B cell (primary cell): ENCODE data around the gene COA7. TPM values are rescaled to one million over a fixed set of nuclear protein-coding genes. Genes with fewer than 3 reads are reported as not detected.

Source experiments
- ATAC-seq: fragments of 200-7000 bp; cut with Tn5 transposase; one replicate; pipeline ENCODE4 v1.10.0; 2021; ENCODE audit warnings: low read depth, mild to moderate bottlenecking, moderate number of reproducible peaks, moderate library complexity
- CTCF ChIA-PET: fragments of 350-600 bp; sonication (Branson Sonifier 250); formaldehyde crosslinking; loops from one replicate; lab custom pipeline; 2021; ENCODE audit warnings: antibody characterized with exemption, inconsistent platforms; lab: Charles Lee
- POLR2A ChIA-PET: fragments of 350-600 bp; sonication (Branson Sonifier 250); formaldehyde crosslinking; loops from one replicate; lab custom pipeline; 2021; ENCODE audit warnings: antibody characterized with exemption; lab: Charles Lee
- DNase-seq: peaks from one replicate; pipeline ENCODE4 v3.0.0; 2013
- H2AFZ ChIP-seq: 2 replicates; pipeline ENCODE4 v1.6.1; 2012; ENCODE audit warnings: mild to moderate bottlenecking, low read depth, low read length; ENCODE audit not compliant: insufficient read depth, poor library complexity, severe bottlenecking
- H3K27ac ChIP-seq, 2 donors: 1 replicate in 1 of 2; 2 replicates in 1 of 2; pipeline ENCODE4 v1.5.1; 2012 to 2013; ENCODE audit warnings: low read length in 2 of 2, mild to moderate bottlenecking in 2 of 2, moderate library complexity in 1 of 2
- H3K27me3 ChIP-seq, 4 experiments: fragments of 200-600 bp in 1 of 4; sonication (generic) in 1 of 4; replicated peaks in 1 of 4; 1 replicate in 2 of 4; 2 replicates in 2 of 4; pipeline versions ENCODE4 v1.6.1 to v1.7.0; 2013 to 2016; ENCODE audit warnings: low read length in 3 of 4, mild to moderate bottlenecking in 2 of 4, mixed read lengths in 1 of 4, moderate library complexity in 1 of 4; ENCODE audit not compliant: insufficient read depth in 4 of 4, control insufficient read depth in 3 of 4; ENCODE audit errors: control extremely low read depth in 1 of 4
- H3K36me3 ChIP-seq, 2 experiments: replicated peaks in 1 of 2; 1 replicate in 1 of 2; 2 replicates in 1 of 2; pipeline versions ENCODE4 v1.6.1 to v1.7.1; 2013; ENCODE audit warnings: low read length in 1 of 2; ENCODE audit not compliant: insufficient read depth in 2 of 2, control insufficient read depth in 1 of 2; ENCODE audit errors: control extremely low read depth in 1 of 2, extremely low read depth in 1 of 2
- H3K4me1 ChIP-seq, 2 donors: fragments of 200-600 bp in 1 of 2; sonication (generic) in 1 of 2; 1 replicate in 1 of 2; 2 replicates in 1 of 2; pipeline versions ENCODE4 v1.5.1 to v1.6.1; 2013 to 2017; ENCODE audit warnings: low read length in 2 of 2; ENCODE audit not compliant: control insufficient read depth in 2 of 2, insufficient read depth in 2 of 2
- H3K4me2 ChIP-seq: replicated peaks from 2 replicates; pipeline ENCODE3; 2012; ENCODE audit warnings: mild to moderate bottlenecking, low read depth, low read length; ENCODE audit not compliant: poor library complexity, severe bottlenecking
- H3K4me3 ChIP-seq, 5 experiments: fragments of 200-600 bp in 1 of 5; sonication (generic) in 1 of 5; 1 replicate in 3 of 5; 2 replicates in 2 of 5; pipeline versions ENCODE4 v1.5.1 to v1.7.0; 2011 to 2016; ENCODE audit warnings: low read length in 4 of 5, mild to moderate bottlenecking in 4 of 5, low read depth in 2 of 5, control low read depth in 1 of 5, moderate library complexity in 1 of 5; ENCODE audit not compliant: insufficient read depth in 1 of 5; ENCODE audit errors: control extremely low read depth in 1 of 5, extremely low read depth in 1 of 5
- H3K79me2 ChIP-seq: fragments of 200-600 bp; sonication (generic); one replicate; pipeline ENCODE4 v1.6.0; 2016; ENCODE audit warnings: low read length; ENCODE audit not compliant: control insufficient read depth, insufficient read depth
- H3K9ac ChIP-seq: fragments of 200-600 bp; sonication (generic); 2 replicates; pipeline ENCODE4 v1.6.1; 2017; ENCODE audit warnings: mild to moderate bottlenecking, low read length, moderate library complexity
- H3K9me3 ChIP-seq, 3 donors: one replicate each; pipeline versions ENCODE4 v1.6.1 to v1.7.1; 2013; ENCODE audit warnings: low read length in 2 of 3; ENCODE audit not compliant: control insufficient read depth in 2 of 3, insufficient read depth in 1 of 3; ENCODE audit errors: control extremely low read depth in 1 of 3
- H4K20me1 ChIP-seq: 2 replicates; pipeline ENCODE4 v1.6.0; 2012; ENCODE audit warnings: mild to moderate bottlenecking, low read length; ENCODE audit not compliant: insufficient read depth, control insufficient read depth, poor library complexity, severe bottlenecking
- H3K27ac Mint-ChIP-seq: one replicate; pipeline ENCODE4 v1.8.0; 2021; ENCODE audit warnings: mixed read lengths
- H3K27me3 Mint-ChIP-seq: one replicate; pipeline ENCODE4 v1.8.0; 2021; ENCODE audit warnings: mixed read lengths
- H3K4me1 Mint-ChIP-seq: one replicate; pipeline ENCODE4 v1.8.0; 2021; ENCODE audit warnings: mixed read lengths
- H3K4me3 Mint-ChIP-seq: one replicate; pipeline ENCODE4 v1.8.0; 2021; ENCODE audit warnings: mixed read lengths
- H3K9me3 Mint-ChIP-seq: one replicate; pipeline ENCODE4 v1.8.0; 2022; ENCODE audit warnings: mixed read lengths; ENCODE audit not compliant: insufficient read depth
- CTCF ChIP-seq: fragments of 200-600 bp; IDR thresholded peaks from one replicate; pipeline ENCODE4 v1.8.0; 2022; ENCODE audit warnings: antibody characterized with exemption, mild to moderate bottlenecking
- EZH2 ChIP-seq: IDR thresholded peaks from 2 replicates; pipeline ENCODE4 v1.6.1; 2012; ENCODE audit warnings: borderline replicate concordance, low read depth, mild to moderate bottlenecking, moderate library complexity, low read length; ENCODE audit not compliant: insufficient read depth, poor library complexity, severe bottlenecking
- whole genome bisulfite sequencing: methylation state at CpG from one replicate; pipeline ENCODE4 v1.1.5; 2013; ENCODE audit warnings: missing lambda C conversion rate; ENCODE audit not compliant: insufficient coverage; 5-methylcytosine and 5-hydroxymethylcytosine counted together
- intact Hi-C: fragments of 100-400 bp; cut with micrococcal nuclease; formaldehyde crosslinking; loops from one replicate; pipeline ENCODE4 v1.10.0; 2022
- polyA plus RNA-seq: library from polyadenylated mRNA; depleted of rRNA; stranded (reverse); fragments of >200 nt; gene quantifications from 2 replicates; pipeline ENCODE4 v1.2.3, GENCODE V29; 2012
- total RNA-seq, 2 donors: library from RNA; stranded (reverse); fragments of 120-200 nt in 1 of 2; gene quantifications; 1 replicate in 1 of 2; 2 replicates in 1 of 2; pipeline versions ENCODE4 v1.2.3 to v1.2.4, GENCODE V29; 2013 to 2022

COA7 gene
- total and polyA plus RNA-seq, 2 donors (not counting 1 experiment from before 2014, with no cell fraction given): 1.3 to 11.3 TPM

DNA sequence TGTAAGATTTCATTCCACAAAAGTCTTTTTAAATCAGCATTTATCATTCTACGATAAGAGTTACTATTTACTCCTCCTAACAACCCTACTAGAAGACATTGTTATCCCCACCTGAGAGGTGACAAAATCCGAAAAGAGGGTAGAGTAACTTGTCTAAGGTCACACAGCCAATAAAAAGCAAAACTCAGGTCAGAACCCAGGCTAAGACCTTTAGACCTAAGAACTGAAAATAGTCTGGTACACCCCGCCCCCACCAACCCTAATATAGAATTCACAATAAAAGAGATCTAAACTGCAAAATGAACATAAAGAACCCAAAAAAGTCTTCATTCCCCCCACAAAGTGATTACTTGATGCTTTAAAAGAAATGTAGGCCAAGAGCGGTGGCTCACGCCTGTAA lies 18.6 kb downstream of the COA7 start:
- Histone ChIP-seq H2AFZ (no peak overlapping the region), H3K4me2 (no peak overlapping the region), H3K27ac (no peak overlapping the region), H3K9ac (no peak overlapping the region), H3K79me2 (no peaks in the 10 kb centered on the region), H3K36me3 (peaks cover 4 to 37% of the 10 kb centered on the region in 2 experiments), H4K20me1 (no peaks in the 10 kb centered on the region), H3K4me3 (no peak overlapping the region), H3K27me3 (no peaks in the 10 kb centered on the region), H3K9me3 (peaks cover 0 to 3% (median 0%) of the 10 kb centered on the region in 3 donors), H3K4me1 (no peaks in the 10 kb centered on the region)
- no peak overlapping the region for H3K4me3 Mint-ChIP-seq
- DNase-seq: no peak
- H3K27me3 Mint-ChIP-seq: no peaks in the 10 kb centered on the region
- ChIA-PET POLR2A (no interaction called here), CTCF (no interaction called here)
- peak overlapping the region; percentile 18 for H3K27ac Mint-ChIP-seq
- TF ChIP-seq CTCF (no peak), EZH2 (no peak)
- WGBS: no CpG with 5 or more reads among the region's 5 CpGs
- intact Hi-C loops: no loop called here
- H3K4me1 Mint-ChIP-seq: peaks cover 6% of the 10 kb centered on the region
- ATAC-seq: no peak
- H3K9me3 Mint-ChIP-seq: no peaks in the 10 kb centered on the region

DNA sequence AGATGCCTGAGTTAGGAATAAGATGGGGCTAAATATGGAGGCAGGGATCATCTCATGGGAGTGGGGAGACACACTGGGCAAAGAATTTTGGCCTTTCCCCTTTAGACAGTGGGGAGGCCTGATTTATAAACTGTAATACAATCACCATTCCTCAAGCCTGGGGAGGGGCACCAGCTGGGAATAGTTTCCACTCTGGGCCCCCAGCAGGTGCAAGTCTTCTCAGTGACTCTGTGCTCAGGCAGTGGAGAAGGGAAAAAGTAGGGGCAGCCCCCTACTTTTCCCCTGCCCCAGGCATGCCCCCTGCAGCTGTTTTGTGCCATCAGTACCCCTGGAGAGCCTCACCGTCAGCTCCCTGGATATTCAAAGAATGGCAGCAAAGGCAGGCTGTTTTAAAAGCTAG lies 19.1 kb downstream of the COA7 start:
- H3K4me3 Mint-ChIP-seq: no peak overlapping the region
- H3K79me2 ChIP-seq: no peaks in the 10 kb centered on the region
- ChIA-PET CTCF (no interaction called here), POLR2A (no interaction called here)
- H3K36me3 ChIP-seq: peaks cover 4 to 40% of the 10 kb centered on the region in 2 experiments
- ATAC-seq (no peak), DNase-seq (no peak)
- no peak overlapping the region for H2AFZ ChIP-seq
- no CpG with 5 or more reads among the region's 1 CpG for WGBS
- no peak overlapping the region for H3K9ac ChIP-seq
- H3K4me1 Mint-ChIP-seq: peaks cover 6% of the 10 kb centered on the region
- H3K4me3 ChIP-seq: no peak overlapping the region
- H3K27me3 Mint-ChIP-seq: no peaks in the 10 kb centered on the region
- no peaks in the 10 kb centered on the region for H3K9me3 Mint-ChIP-seq
- no peaks in the 10 kb centered on the region for H3K4me1 ChIP-seq
- H3K27ac Mint-ChIP-seq: peak overlapping the region; percentile 18
- intact Hi-C loops: no loop called here
- H3K9me3 ChIP-seq: peaks cover 0 to 3% (median 0%) of the 10 kb centered on the region in 3 donors
- H4K20me1 ChIP-seq: no peaks in the 10 kb centered on the region
- H3K4me2 ChIP-seq: no peak overlapping the region
- no peaks in the 10 kb centered on the region for H3K27me3 ChIP-seq
- TF ChIP-seq EZH2 (no peak), CTCF (no peak)
- H3K27ac ChIP-seq: no peak overlapping the region
